Testis (tissue), 2 donors: ENCODE data around the gene MAP2K4.

Experiments
- CTCF ChIP-seq, 3 experiments: fragments of 450-650 bp in 2 of 3; fragments of 200-600 bp in 1 of 3; sonication (generic) in 1 of 3; IDR thresholded peaks; one replicate each; pipeline ENCODE4 v1.5.1; 2016 to 2019; ENCODE audit warnings: antibody characterized with exemption in 3 of 3, mild to moderate bottlenecking in 2 of 3, moderate library complexity in 1 of 3
- POLR2A ChIP-seq: fragments of 450-650 bp; IDR thresholded peaks from one replicate; pipeline ENCODE4 v1.6.1; 2017; ENCODE audit warnings: antibody characterized with exemption, mild to moderate bottlenecking, moderate library complexity

DNA sequence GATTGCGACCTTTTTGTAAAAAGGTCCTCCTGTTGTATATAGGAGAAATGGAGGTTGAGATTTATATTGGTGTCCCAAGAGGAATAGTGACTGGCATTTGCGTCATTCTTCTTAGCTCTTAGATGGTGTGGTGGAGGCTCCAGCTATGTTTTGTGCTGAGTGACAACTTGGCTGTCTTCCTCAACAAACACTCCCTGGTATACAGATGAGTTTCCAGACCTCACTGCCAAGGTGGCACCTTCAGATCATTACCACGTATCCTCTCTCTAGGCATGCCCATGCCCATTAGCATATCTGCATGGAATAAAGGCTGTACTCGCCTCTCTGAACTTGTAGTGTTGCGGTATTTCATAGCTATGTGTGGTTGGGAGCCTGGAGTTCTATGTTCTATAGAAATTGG, 120.0 kb downstream of the MAP2K4 start:
- TF ChIP-seq CTCF (IDR thresholded peaks at IDR 0.05), result no peak
- TF ChIP-seq POLR2A, result no peak
